Melanocyte of skin (primary cell): Measurements from ENCODE around the gene BOK. TPM values are rescaled to one million over a fixed set of nuclear protein-coding genes. Genes with fewer than 3 reads are reported as not detected.

Experiments used
- small RNA-seq, 2 donors: library from RNA; depleted of rRNA; stranded (forward); fragments of <200 nt; gene quantifications; one replicate each; pipeline ENCODE3, GENCODE V24; 2012
- total RNA-seq, 2 donors: library from RNA; depleted of rRNA; stranded (reverse); fragments of >200 nt; gene quantifications; 2 replicates each; pipeline ENCODE4 v1.2.3, GENCODE V29; 2012

The BOK gene
- total RNA-seq = 1 to 10 TPM; 3.3 to 10.0 TPM

GRCh38 chr2:241558532-241559322 lies at the start of gene BOK:
Gene BOK, plus strand, starts transcription at chr2:241558745. Its CDS starts 739 bp downstream, at chr2:241559484.

Small RNA genes within 50 kb of the gene (small RNA-seq; reads per million reads assigned to genes)
- gene RNA5SP122 = 0.35 to 0.43 reads per million in 2 donors

Other genes with a start within 250 kb of the BOK start
- 100 to 1,000 TPM; 369 to 530 TPM for gene HDLBP, start 243.1 kb upstream of the BOK start, total RNA-seq
- 100 to 1,000 TPM; 231 to 264 TPM for gene SEPTIN2, start 242.8 kb upstream of the BOK start, total RNA-seq
- 100 to 1,000 TPM; 216 to 323 TPM for gene FARP2, start 202.5 kb upstream of the BOK start, total RNA-seq
- 100 to 1,000 TPM; 115 to 145 TPM for gene STK25, start 50.2 kb upstream of the BOK start, total RNA-seq
- gene THAP4, start 78.4 kb downstream of the BOK start, total RNA-seq = 10 to 100 TPM; 37.9 to 68.3 TPM
- gene ATG4B, start 78.9 kb downstream of the BOK start, total RNA-seq = 10 to 100 TPM; 70.9 to 72.3 TPM
- 10 to 100 TPM; 34.1 to 86.6 TPM for gene DTYMK, start 128.1 kb downstream of the BOK start, total RNA-seq
- 10 to 100 TPM in 1 of 2 donors, 1 to 10 TPM in 1; 7.6 to 11.0 TPM for gene ING5, start 143.3 kb downstream of the BOK start, total RNA-seq
- gene D2HGDH, start 175.9 kb downstream of the BOK start, total RNA-seq = 10 to 100 TPM in 1 of 2 donors, 1 to 10 TPM in 1; 10.0 to 15.8 TPM
- under 1 TPM in 1 of 2 donors, not detected in 1; 0.34 TPM for gene GAL3ST2, start 218.1 kb downstream of the BOK start, total RNA-seq